Measurements from ENCODE around the gene ZCCHC3.
"Not testable (repeated sequence)": the region's sequence is repeated elsewhere in the genome, so short reads cannot be mapped to it uniquely, and the experiment has no call there.

The ZCCHC3 gene

GRCh38 chr20:297098-297924 is at the start of gene ZCCHC3:
Gene ZCCHC3, plus strand, starts transcription at chr20:297570. Its CDS starts 17 bp downstream, at chr20:297587.
- DNase-seq, result peak; percentile 96 to 98 (median 97)

DNA sequence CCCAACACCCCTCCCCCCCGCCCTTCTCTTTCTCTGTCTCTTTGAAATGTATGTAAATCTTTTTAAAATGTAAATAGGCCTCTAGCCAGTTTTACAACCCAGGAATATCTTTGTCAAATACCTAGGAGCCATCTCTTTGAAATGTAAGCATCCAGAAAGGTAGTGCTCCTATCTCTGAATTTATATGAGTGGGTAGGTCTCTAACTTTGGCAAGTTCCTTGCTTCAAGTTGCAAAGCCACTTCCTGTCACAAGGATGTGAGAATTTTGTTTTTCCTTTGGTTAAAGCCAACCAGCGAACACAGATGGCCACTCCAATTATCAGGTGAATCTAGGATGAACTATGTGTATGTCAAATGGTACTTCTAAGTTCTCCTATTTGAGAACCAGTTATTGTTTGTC is 46.0 kb upstream of the ZCCHC3 start:
- DNase-seq, result no peak

DNA sequence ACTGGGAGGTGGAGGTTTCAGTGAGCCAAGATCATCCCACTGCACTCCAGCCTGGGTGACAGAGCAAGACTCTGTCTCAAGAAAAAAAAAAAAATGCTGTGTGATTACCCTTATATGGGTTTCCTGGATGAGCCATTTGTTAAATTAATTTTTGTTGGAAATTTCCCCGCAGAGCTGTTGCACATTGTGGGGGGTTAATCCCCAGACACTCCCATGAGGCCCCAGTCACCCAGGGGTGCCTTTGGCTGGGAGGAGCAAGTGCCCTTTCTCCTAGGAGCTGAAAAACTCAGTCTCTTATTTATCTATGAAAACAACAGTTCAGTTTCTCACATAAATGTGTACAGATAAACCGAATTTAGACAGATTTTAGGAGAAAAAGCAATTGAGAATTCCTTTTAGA is 44.6 kb upstream of the ZCCHC3 start:
- DNase-seq, result no peak

GRCh38 chr20:253447-253846 is 43.9 kb upstream of the ZCCHC3 start:
- DNase-seq, result not testable (repeated sequence)

DNA sequence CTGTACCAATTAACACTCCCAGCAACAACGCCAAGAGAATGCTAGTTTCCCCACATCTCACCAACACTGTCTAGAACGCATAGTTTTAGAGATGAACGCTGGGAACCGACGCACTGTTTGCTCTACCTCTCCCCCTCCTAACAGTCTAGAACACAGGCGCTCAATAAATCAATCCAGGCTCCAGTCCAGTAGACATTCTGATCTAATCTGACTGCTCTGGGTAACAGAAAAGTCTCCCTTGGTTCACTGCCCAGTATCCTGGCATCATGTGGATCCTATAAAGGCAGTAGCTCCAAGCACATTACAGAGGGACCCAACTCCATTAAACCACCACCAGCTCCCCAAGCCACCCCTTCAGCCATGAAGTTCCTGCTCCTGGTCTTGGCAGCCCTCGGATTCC is 40.0 kb upstream of the ZCCHC3 start, which contains the start of gene DEFB132:
Gene DEFB132 (plus strand): TSS at position 306 of the 400 bp plus-strand sequence. CDS start 55 bp downstream, at position 361.
- DNase-seq, result no peak

DNA sequence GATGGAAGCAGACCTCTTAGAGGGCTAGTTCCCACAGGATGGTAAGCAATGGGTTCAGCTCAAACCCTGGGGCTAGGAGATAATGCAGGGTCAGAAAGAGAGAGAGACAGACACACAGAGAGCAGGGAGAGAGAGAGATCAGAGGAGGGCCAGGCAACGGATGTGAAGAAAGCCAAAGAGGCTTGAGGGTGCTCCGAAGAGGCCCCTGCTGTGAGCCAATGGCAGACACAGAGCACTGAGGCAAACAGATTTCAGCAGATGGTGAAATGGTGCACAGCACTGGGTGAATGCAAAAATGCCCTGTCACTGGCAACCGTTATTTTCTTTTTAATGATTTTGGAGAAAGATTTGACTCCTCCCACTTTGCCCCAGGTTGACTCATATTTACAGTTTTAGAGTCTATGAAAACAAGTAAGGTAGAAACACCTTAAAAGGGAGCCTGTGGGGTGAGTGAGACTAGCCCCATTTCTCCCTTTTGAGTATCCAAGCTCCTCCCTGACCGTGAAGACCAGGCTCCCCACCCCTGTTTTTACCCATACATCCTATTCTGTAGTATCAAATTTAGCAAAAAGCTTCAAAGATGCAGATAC is 39.0 kb upstream of the ZCCHC3 start:
- DNase-seq, result no peak

- DNase-seq, result peak in 2 of 3 experiments; percentile 9 to 21
Observed at GRCh38 chr20:258963-259362, 38.4 kb upstream of the ZCCHC3 start.

- DNase-seq, result no peak
Observed at GRCh38 chr20:259981-260380, 37.4 kb upstream of the ZCCHC3 start.

- DNase-seq, result no peak
Observed at GRCh38 chr20:263701-264100, 33.7 kb upstream of the ZCCHC3 start.

GRCh38 chr20:266596-267562 is 30.5 kb upstream of the ZCCHC3 start:
- DNase-seq, result peak; percentile 91 to 97 (median 91)

DNA sequence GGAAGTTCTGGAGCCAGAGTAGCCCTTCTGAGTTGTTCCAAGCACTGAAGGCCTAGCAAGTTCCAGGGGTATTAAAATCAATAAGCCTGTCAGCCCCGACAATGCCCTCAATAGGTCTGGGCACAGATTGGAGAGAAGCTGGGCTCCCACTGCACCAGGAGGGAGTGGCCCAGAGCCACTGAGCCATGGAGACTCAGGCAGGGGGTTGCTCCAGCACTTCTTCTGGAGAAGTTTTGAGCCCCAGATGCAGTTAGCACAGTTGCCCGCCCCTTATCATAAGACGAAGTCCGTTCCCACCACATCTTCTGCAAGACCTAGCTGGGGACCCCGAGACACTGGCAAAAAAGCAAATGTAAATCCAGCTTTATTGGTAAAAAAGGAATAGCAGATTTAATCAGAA is 26.9 kb upstream of the ZCCHC3 start:
- no peak for DNase-seq

DNA sequence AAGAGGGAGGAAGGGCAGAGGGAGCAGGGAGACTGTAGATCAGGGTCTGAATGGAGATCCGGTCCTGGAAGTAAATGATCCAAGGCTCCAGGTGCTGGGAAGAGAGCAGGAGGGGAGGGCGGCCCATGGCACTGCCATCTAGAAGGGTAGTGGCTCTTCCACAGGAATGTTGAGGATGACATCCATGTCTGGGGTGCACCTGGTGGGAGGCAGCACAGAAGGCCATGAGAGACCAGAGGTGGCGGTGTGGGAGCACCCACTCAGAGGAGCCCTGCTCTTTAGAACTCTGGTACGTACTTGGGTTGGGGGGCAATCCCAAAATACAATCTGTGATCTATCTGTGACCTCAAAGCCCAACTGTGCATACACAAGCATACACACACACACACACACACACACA is 26.3 kb upstream of the ZCCHC3 start:
- no peak for DNase-seq

- DNase-seq, result no peak
Observed at GRCh38 chr20:271528-271927, 25.8 kb upstream of the ZCCHC3 start.

- DNase-seq, result no peak
Observed at GRCh38 chr20:272718-273117, 24.7 kb upstream of the ZCCHC3 start.

DNA sequence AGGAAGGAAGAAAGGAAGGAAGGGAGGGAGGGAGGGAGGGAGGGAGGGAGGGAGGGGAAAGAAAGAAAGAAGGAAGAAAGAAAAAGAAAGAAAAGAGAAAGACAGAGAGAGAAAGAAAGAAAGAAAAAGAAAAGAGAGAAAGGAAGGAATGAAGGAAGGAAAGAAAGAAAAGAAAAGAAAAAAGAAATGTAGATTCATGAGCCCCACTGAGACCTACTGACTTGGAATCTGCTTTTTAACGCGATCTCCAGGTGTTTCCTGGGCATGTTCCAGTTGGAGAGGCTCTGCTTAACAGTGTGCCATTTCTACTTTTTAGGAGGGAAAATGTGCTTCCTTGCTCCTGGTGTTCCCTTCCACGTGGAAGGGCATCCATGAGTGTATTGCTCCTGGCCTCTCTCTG is 23.5 kb upstream of the ZCCHC3 start:
- no peak for DNase-seq

DNA sequence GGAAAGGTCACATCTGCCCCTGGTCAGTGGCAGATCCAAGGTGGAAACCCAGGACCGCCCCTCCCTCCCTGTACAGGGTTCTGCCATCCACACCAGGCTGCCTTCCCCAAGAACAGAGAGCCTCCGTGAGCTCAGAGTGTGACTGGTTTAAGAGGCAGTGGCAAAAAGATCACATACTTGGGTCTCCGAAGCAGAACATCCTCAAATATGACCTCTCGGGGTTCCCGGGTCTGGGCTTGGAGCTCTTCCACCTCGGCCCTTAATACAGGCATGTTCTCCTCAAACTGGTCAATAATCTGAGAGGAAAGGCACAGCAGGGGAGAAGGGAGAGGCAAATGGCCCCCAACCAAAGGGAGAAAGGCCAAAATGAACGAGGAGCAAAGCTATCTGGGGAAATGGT is 21.6 kb upstream of the ZCCHC3 start:
- DNase-seq, result no peak

DNA sequence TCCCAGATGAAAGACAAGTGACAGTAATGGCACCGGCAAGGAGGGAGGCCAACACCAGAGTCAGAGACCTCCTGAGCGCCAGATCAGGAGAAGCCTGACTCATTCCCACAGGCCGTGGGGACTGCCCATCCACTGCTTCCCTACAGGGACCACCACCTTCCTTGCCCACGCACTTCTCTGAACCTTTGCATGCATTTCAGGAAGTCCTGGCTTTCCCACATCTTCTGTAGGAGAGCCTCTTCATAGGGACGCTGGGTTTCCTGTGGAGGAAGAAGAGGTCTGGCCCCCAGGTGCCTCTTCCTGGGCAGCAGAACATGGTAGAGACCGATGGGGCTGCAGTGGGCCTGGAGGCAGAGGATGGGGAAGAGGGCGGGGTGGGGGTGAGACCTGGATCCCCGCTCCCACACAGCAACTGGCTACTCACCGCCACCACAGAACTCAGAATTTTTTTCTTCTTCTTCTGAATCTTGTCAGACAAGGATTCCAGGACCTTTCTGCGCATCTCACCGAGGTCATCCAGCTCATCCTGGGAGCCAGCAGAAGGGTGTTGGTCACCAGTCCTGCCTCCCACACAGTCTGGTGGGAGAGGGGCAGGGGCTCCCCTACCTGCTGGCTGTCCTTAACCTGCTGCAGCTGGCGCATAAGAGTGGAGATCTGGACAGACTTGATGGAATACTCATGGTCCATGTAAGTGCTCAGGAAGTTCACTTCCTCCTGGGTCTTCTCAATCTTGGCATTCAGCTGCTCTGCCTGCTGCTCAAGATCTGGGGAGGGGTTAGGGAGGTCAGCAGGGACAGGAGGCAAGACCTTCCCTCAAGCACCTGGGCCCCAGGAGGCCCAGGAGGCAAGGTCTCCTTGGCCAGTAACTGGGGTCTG is 20.5 kb upstream of the ZCCHC3 start:
- DNase-seq, result no peak

- DNase-seq, result no peak
Observed at GRCh38 chr20:277496-277781, 19.9 kb upstream of the ZCCHC3 start.

DNA sequence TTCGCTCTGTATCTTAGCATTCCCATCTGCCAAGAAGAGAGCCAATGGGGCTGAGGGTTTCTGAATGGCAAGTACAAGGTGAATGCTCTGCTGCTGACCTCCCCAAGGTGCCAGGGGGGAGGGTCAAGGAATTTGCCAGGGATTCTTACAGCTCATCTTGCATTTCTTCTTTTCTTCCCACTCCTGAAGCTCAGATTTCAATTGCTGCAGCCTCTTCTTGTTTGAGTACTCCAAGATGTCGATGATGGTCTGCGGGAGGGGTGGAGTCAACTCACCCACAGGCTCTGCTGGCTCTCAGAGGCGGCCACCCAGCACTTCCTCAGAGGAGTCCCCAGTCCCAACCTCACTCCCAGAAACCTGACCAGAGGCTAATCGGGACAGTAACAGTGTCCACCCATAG is 19.2 kb upstream of the ZCCHC3 start:
- DNase-seq, result no peak

- no peak for DNase-seq
Observed at GRCh38 chr20:278607-279571, 18.5 kb upstream of the ZCCHC3 start.

DNA sequence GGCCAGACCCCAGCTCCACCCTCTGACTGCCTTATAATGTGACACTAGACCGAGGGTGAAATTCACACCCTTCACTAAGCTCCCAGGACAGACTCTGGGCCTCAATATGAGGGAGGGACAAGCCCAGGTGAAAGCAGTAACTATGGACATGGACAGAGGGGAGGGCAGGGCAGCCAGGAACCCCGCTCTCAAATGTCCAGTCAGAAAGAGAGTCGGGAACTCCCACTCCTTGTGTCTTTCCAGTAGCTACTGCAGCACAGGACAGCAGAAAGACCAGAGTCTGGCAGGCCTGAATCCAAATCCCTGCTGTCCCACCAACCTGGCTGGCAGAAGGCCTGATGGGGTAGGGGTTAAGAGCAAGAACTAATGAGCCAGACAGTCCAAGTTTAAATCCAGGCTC is 13.2 kb upstream of the ZCCHC3 start:
- no peak for DNase-seq

All from NCI-H1417 (cell line).